GM12878 (cell line): ENCODE measurements around the gene SAP25. TPM values are rescaled to one million over a fixed set of nuclear protein-coding genes. Genes with fewer than 3 reads are reported as not detected.
A peak's percentile ranks its signal among the peaks of the same experiment; 100 is the strongest.

Experiments
- ATAC-seq: fragments of 200-7000 bp; cut with Tn5 transposase; 3 replicates; pipeline ENCODE4 v1.9.1; 2020; ENCODE audit warnings: mild to moderate bottlenecking, moderate library complexity
- BruUV-seq: library from RNA; stranded (reverse); fragments of 400-500 nt; replicated peaks from 2 replicates; lab custom pipeline; 2021; lab: Mats Ljungman, UMichigan
- CTCF ChIA-PET: fragments of 300-600 bp; sonication (Branson Sonifier 250); formaldehyde crosslinking; extraction: SDS; loops from one replicate; lab custom pipeline; 2021; ENCODE audit warnings: inconsistent platforms; lab: Yijun Ruan, JAX
- POLR2A ChIA-PET: fragments of 350-600 bp; formaldehyde crosslinking; extraction: SDS; loops from one replicate; lab custom pipeline; 2021; ENCODE audit warnings: inconsistent platforms; lab: Charles Lee
- RAD21 ChIA-PET: fragments of 300-600 bp; sonication (Branson Sonifier 250); formaldehyde crosslinking; loops from one replicate; lab custom pipeline; 2023; ENCODE audit warnings: antibody characterized with exemption; ENCODE audit not compliant: unreplicated experiment; lab: Charles Lee
- SMC1A ChIA-PET: fragments of 300-600 bp; sonication (Branson Sonifier 250); formaldehyde crosslinking; loops from one replicate; lab custom pipeline; 2023; ENCODE audit not compliant: unreplicated experiment, uncharacterized antibody; lab: Charles Lee
- DNase-seq: peaks from one replicate; pipeline ENCODE4 v3.0.0-alpha.2; 2011; ENCODE audit warnings: low read depth, low spot score
- FAIRE-seq: peaks from 3 replicates; lab custom pipeline; 2011; peaks lifted over from hg19 to GRCh38; lab: Jason Lieb, UNC
- H2AFZ ChIP-seq: 2 replicates; pipeline ENCODE4 v1.6.0; 2011; ENCODE audit warnings: low read depth, low read length, control low read depth; ENCODE audit not compliant: control insufficient read depth
- H3K27ac ChIP-seq: 2 replicates; pipeline ENCODE4 v1.5.1; 2011; ENCODE audit warnings: control low read depth; ENCODE audit not compliant: control insufficient read depth, insufficient read depth
- H3K27me3 ChIP-seq, 2 experiments: replicated peaks in 1 of 2; 2 replicates each; pipeline versions ENCODE4 v1.6.0 to v1.6.1; 2011; ENCODE audit warnings: low read length in 1 of 2; ENCODE audit not compliant: control insufficient read depth in 2 of 2, insufficient read depth in 2 of 2
- H3K36me3 ChIP-seq, 2 experiments: 2 replicates each; pipeline ENCODE4 v1.5.1; 2011; ENCODE audit warnings: low read length in 1 of 2; ENCODE audit not compliant: control insufficient read depth in 2 of 2, insufficient read depth in 2 of 2
- H3K4me1 ChIP-seq: 2 replicates; pipeline ENCODE4 v1.6.1; 2011; ENCODE audit warnings: mild to moderate bottlenecking, low read length, moderate library complexity, mixed read lengths; ENCODE audit not compliant: control insufficient read depth, insufficient read depth
- H3K4me2 ChIP-seq: 2 replicates; pipeline ENCODE4 v1.6.0; 2011; ENCODE audit warnings: control low read depth; ENCODE audit not compliant: control insufficient read depth, insufficient read depth
- H3K4me3 ChIP-seq: fragments of 200-600 bp; sonication (generic); 2 replicates; pipeline ENCODE4 v1.5.1; 2016
- H3K79me2 ChIP-seq: 2 replicates; pipeline ENCODE4 v1.6.0; 2011; ENCODE audit warnings: low read length; ENCODE audit not compliant: control insufficient read depth, insufficient read depth
- H3K9ac ChIP-seq: 2 replicates; pipeline ENCODE4 v1.8.0; 2011; ENCODE audit warnings: low read length, control low read depth, mixed read lengths; ENCODE audit not compliant: control insufficient read depth, insufficient read depth
- H3K9me3 ChIP-seq: replicated peaks from 3 replicates; pipeline ENCODE4 v1.5.1; 2011; ENCODE audit warnings: mild to moderate bottlenecking, low read length; ENCODE audit not compliant: control insufficient read depth, insufficient read depth
- H4K20me1 ChIP-seq: 2 replicates; pipeline ENCODE4 v1.6.0; 2011; ENCODE audit not compliant: control insufficient read depth, insufficient read depth
- BCL11A ChIP-seq: IDR thresholded peaks from 2 replicates; pipeline ENCODE4 v1.6.1; 2011; ENCODE audit warnings: low read depth, low read length
- BMI1 ChIP-seq: fragments of 450-650 bp; IDR thresholded peaks from 2 replicates; pipeline ENCODE4 v1.6.1; 2016; ENCODE audit warnings: mild to moderate bottlenecking, moderate library complexity, borderline replicate concordance
- EP300 ChIP-seq, 2 experiments: fragments of 150-350 bp in 1 of 2; IDR thresholded peaks; 2 replicates each; pipeline ENCODE4 v1.6.1; 2011 to 2012; ENCODE audit warnings: low read depth in 2 of 2, low read length in 2 of 2, borderline replicate concordance in 1 of 2, improper control_type of control experiment in 1 of 2, inconsistent platforms in 1 of 2; ENCODE audit not compliant: control insufficient read depth in 1 of 2
- KDM1A ChIP-seq: fragments of 200-600 bp; sonication (generic); IDR thresholded peaks from 2 replicates; pipeline ENCODE4 v1.6.1; 2016; ENCODE audit warnings: borderline replicate concordance
- LARP7 ChIP-seq: fragments of 450-650 bp; IDR thresholded peaks from 2 replicates; pipeline ENCODE4 v1.6.1; 2017; ENCODE audit warnings: mild to moderate bottlenecking
- SMC3 ChIP-seq: IDR thresholded peaks from 2 replicates; pipeline ENCODE4 v1.6.1; 2011; ENCODE audit warnings: low read length, improper control_type of control experiment, borderline replicate concordance
- TARDBP ChIP-seq: IDR thresholded peaks from 2 replicates; pipeline ENCODE4 v1.6.1; 2016; ENCODE audit warnings: borderline replicate concordance
- TCF12 ChIP-seq: IDR thresholded peaks from 2 replicates; pipeline ENCODE4 v1.6.1; 2011; ENCODE audit warnings: low read depth, mild to moderate bottlenecking, low read length
- WGBS: methylation state at CpG from one replicate; pipeline ENCODE4 v1.1.6; 2016; ENCODE audit warnings: low lambda C conversion rate; ENCODE audit not compliant: insufficient replicate concordance, insufficient coverage; ENCODE audit errors: missing lambda C conversion rate; 5-methylcytosine and 5-hydroxymethylcytosine counted together
- in situ Hi-C: fragments of 300-500 bp; cut with MboI; formaldehyde crosslinking; loops from 9 replicates; pipeline ENCODE4 v1.14.3; 2018; ENCODE audit warnings: mixed read lengths
- intact Hi-C: fragments of 100-400 bp; cut with micrococcal nuclease; formaldehyde crosslinking; loops from one replicate; pipeline ENCODE4 v1.14.2; 2022; ENCODE audit not compliant: unreplicated experiment
- polyA plus RNA-seq, 11 experiments: library from polyadenylated mRNA; depleted of rRNA in 4 of 11; unstranded in 6 of 11; stranded (reverse) in 5 of 11; fragments of >200 nt; fragmentation: Nextera tagmentation in 4 of 11; fragmentation: Illumina TruSeq in 1 of 11; extraction: Ambion mirVana in 4 of 11; extraction: Trizol in 1 of 11; gene quantifications; 1 replicate in 1 of 11; 2 replicates in 10 of 11; pipeline versions ENCODE4 v1.2.1 to v1.2.3, GENCODE V29; 2011 to 2016; ENCODE audit warnings: inconsistent platforms in 2 of 11, missing spikeins in 2 of 11, low read depth in 1 of 11
- total RNA-seq, 4 experiments: library from RNA; depleted of rRNA in 3 of 4; stranded (reverse); fragments of >200 nt in 3 of 4; fragmentation: Illumina TruSeq in 1 of 4; extraction: Trizol in 1 of 4; gene quantifications; 2 replicates each; pipeline versions ENCODE4 v1.2.1 to v1.2.3, GENCODE V29; 2013 to 2021
- TF ChIP-seq, protein P1 (sequence below): fragments of 450-650 bp; IDR thresholded peaks from 2 replicates; pipeline ENCODE4 v1.6.1; 2017; ENCODE audit warnings: low read depth, mild to moderate bottlenecking, moderate library complexity
- TF ChIP-seq, protein P2 (sequence below): fragments of 450-650 bp; IDR thresholded peaks from 2 replicates; pipeline ENCODE4 v1.6.1; 2017; ENCODE audit warnings: antibody characterized with exemption, mild to moderate bottlenecking, moderate library complexity
- TF ChIP-seq, protein P3 (sequence below): IDR thresholded peaks from 2 replicates; pipeline ENCODE4 v1.6.1; 2012; ENCODE audit warnings: low read length, inconsistent platforms
- TF ChIP-seq, protein P4 (sequence below): IDR thresholded peaks from 2 replicates; pipeline ENCODE4 v1.6.1; 2012; ENCODE audit warnings: low read depth, low read length, improper control_type of control experiment

Gene SAP25
- total and polyA plus RNA-seq, 10 of the 15 experiments (the other 5 are each of a cell fraction or from before 2014, with no cell fraction given), result 0.14 to 8.6 (median 1.1) TPM

DNA sequence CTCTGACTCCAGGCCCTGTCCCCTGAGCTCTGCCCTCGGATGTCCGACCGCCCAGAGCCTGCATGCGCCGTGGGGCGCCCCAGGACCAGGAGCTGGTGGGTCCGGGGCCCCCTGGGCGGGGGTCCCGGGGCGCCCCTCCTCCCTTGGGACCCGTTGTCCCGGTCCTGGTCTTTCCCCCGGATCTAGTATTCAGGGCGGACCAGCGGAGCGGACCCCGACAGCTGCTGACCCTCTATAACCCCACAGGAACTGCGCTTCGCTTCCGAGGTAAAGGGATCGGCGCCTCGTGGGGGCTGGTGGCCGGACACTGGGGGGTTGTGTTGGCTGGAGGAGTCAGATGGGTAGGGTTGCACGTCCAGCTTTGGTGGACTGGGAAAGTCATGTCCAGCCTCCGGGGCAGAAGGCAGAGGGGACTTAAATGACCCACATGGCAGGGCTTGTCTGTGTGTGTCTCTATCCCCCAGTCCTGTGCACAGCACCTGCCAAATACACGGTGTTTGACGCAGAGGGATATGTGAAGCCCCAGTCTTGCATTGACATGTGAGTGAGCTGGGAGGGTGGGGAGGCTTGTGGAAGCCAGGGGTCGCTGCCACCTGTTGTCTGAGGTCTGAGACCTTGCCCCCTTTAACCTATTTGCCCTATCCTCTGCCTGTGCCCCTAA lies 39.2 kb upstream of the SAP25 start (continued):
- peak; percentile 8; the same call in 1 of the 2 replicates for TF ChIP-seq SMC3
- TF ChIP-seq, protein P1, sequence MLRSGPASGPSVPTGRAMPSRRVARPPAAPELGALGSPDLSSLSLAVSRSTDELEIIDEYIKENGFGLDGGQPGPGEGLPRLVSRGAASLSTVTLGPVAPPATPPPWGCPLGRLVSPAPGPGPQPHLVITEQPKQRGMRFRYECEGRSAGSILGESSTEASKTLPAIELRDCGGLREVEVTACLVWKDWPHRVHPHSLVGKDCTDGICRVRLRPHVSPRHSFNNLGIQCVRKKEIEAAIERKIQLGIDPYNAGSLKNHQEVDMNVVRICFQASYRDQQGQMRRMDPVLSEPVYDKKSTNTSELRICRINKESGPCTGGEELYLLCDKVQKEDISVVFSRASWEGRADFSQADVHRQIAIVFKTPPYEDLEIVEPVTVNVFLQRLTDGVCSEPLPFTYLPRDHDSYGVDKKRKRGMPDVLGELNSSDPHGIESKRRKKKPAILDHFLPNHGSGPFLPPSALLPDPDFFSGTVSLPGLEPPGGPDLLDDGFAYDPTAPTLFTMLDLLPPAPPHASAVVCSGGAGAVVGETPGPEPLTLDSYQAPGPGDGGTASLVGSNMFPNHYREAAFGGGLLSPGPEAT, result no peak
- TF ChIP-seq BMI1, result no peak
- 0 out of 2 replicates have a peak, but pooled peaks have one; percentile 39 for TF ChIP-seq LARP7

DNA sequence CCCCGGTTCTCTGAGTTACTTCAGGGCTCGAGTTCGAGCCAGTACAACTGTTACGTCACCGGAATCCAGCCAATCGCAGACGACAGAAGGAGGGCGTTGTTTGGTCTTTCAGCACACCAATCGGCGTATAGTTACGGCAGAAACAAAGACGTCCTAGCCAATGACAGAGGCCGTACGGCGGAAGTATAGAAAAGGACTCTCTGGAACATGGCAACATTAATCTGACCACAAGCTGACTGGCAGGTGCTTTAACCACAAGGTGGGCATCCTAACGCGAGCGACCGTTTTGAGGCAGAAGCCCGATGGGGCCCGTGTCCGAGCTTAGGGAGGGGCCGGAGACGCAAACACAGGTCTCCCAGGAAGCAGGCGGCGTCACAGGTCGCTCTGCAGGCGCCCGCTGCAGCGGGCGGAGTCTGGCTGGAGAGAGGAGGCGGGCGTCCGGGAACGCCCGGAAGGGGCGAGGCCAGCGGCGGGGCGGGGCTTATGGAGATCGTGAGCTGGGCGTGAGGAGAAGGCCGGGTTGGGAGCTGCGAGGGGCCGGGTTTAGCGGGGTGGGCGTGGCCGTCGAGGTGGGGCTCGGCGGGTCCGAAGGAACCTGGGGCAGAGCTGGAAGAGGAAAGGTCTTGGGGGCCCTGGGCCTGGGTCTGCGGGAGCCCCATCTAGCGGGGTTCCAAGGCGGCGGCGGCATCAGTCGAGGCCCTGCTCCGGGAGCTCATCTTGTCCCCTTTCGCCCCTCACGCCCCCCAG lies 38.5 kb upstream of the SAP25 start, which contains the start of gene MOSPD3:
Gene MOSPD3 (plus strand): TSS at position 558 of the 747 bp plus-strand sequence. CDS start 252 bp downstream, outside the sequence.
- RAD21 ChIA-PET, result interaction anchor here (0.7 to 2.2 kb wide), 12 partner anchors 18 to 191 kb away, joined by 3 to 15 read pairs (median 4); partner anchors contain the start of genes FBXO24, LRCH4 and POP7
- in situ Hi-C loops, result no loop called here
- CTCF ChIA-PET, result interaction anchor here (0.6 to 6.6 kb wide), 17 partner anchors 9 to 240 kb away, joined by 3 to 35 read pairs (median 4); partner anchors contain the start of genes FBXO24, LRCH4, PCOLCE and POP7
- Histone ChIP-seq H3K4me2 (peak within 1 kb of the TSS; percentile 100), H3K27me3 (peaks cover 0 to 3% of the 10 kb centered on the region in 2 experiments; a peak in 2 of 4 replicates), H3K79me2 (no peaks in the 10 kb centered on the region), H3K27ac (peak within 1 kb of the TSS; percentile 97), H4K20me1 (no peaks in the 10 kb centered on the region), H3K4me3 (peak within 1 kb of the TSS; percentile 75), H3K9me3 (no peaks in the 10 kb centered on the region), H3K4me1 (peaks cover 5% of the 10 kb centered on the region), H2AFZ (peak within 1 kb of the TSS; percentile 99), H3K36me3 (no peaks in the 10 kb centered on the region), H3K9ac (peak within 1 kb of the TSS; percentile 88)
- 1% methylated on average over 53 of the region's 61 CpGs for WGBS
- POLR2A ChIA-PET, result interaction anchor here (0.6 to 2.2 kb wide), 17 partner anchors 9 to 780 kb away, joined by 3 to 28 read pairs (median 4); partner anchors contain the start of genes AGFG2, FBXO24, GNB2 and LRCH4
- ATAC-seq, result peak; percentile 98
- FAIRE-seq, result peak; percentile 100
- peak; percentile 99 for DNase-seq
- SMC1A ChIA-PET, result interaction anchor here (0.6 to 2.4 kb wide), 8 partner anchors 14 to 147 kb away, joined by 3 to 10 read pairs (median 4); partner anchors contain the start of genes FBXO24, LRCH4 and POP7
- intact Hi-C loops, result loop anchor here (2.0 to 5.0 kb wide), 2 partner anchors 61 to 85 kb away; partner anchors contain the start of gene GNB2
- BruUV-seq, result no TSS peak
- TF ChIP-seq, protein P2, sequence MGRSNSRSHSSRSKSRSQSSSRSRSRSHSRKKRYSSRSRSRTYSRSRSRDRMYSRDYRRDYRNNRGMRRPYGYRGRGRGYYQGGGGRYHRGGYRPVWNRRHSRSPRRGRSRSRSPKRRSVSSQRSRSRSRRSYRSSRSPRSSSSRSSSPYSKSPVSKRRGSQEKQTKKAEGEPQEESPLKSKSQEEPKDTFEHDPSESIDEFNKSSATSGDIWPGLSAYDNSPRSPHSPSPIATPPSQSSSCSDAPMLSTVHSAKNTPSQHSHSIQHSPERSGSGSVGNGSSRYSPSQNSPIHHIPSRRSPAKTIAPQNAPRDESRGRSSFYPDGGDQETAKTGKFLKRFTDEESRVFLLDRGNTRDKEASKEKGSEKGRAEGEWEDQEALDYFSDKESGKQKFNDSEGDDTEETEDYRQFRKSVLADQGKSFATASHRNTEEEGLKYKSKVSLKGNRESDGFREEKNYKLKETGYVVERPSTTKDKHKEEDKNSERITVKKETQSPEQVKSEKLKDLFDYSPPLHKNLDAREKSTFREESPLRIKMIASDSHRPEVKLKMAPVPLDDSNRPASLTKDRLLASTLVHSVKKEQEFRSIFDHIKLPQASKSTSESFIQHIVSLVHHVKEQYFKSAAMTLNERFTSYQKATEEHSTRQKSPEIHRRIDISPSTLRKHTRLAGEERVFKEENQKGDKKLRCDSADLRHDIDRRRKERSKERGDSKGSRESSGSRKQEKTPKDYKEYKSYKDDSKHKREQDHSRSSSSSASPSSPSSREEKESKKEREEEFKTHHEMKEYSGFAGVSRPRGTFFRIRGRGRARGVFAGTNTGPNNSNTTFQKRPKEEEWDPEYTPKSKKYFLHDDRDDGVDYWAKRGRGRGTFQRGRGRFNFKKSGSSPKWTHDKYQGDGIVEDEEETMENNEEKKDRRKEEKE, result no peak
- TF ChIP-seq, protein P3, sequence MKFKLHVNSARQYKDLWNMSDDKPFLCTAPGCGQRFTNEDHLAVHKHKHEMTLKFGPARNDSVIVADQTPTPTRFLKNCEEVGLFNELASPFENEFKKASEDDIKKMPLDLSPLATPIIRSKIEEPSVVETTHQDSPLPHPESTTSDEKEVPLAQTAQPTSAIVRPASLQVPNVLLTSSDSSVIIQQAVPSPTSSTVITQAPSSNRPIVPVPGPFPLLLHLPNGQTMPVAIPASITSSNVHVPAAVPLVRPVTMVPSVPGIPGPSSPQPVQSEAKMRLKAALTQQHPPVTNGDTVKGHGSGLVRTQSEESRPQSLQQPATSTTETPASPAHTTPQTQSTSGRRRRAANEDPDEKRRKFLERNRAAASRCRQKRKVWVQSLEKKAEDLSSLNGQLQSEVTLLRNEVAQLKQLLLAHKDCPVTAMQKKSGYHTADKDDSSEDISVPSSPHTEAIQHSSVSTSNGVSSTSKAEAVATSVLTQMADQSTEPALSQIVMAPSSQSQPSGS, result no peak
- no peak for TF ChIP-seq KDM1A
- TF ChIP-seq, protein P4, sequence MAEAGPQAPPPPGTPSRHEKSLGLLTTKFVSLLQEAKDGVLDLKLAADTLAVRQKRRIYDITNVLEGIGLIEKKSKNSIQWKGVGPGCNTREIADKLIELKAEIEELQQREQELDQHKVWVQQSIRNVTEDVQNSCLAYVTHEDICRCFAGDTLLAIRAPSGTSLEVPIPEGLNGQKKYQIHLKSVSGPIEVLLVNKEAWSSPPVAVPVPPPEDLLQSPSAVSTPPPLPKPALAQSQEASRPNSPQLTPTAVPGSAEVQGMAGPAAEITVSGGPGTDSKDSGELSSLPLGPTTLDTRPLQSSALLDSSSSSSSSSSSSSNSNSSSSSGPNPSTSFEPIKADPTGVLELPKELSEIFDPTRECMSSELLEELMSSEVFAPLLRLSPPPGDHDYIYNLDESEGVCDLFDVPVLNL, result no peak
- no peak for TF ChIP-seq BCL11A
- no peak for TF ChIP-seq TARDBP
- TF ChIP-seq EP300 (IDR thresholded peaks at IDR 0.05; ENCODE audit: borderline replicate concordance in 1 of 2, control insufficient read depth in 1 of 2, low read depth in 2 of 2, low read length in 2 of 2), result no peak
- no peak for TF ChIP-seq TCF12
- no peak for TF ChIP-seq SMC3
